Activated T-cell treated with anti-CD3 and anti-CD28 coated beads for 4 hours (primary cell): ENCODE measurements around the gene CFAP43.

Experiments
- DNase-seq: peaks from one replicate; pipeline ENCODE4 v3.0.0-alpha.2; 2020

The CFAP43 gene

DNA sequence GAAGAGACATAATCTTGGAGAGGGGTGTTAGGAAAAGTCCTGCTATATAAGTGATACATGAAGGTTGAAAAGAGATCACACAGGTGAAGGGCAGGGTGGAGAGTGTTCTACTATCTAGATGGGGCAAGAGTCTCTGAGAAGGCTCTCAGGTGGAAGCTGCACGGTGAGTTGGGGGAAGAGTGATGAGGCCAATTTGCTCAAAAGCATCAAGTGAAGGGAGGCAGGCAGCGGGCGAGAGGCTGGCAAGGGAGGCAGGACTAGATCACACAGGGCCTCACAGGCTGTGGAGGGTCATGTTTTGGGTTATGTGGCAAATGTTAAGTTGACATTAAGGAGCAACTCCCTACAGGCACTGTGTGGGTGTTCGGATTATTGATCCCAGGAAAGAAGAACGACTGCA, 143.9 kb downstream of the CFAP43 start:
- DNase-seq, result no peak

DNA sequence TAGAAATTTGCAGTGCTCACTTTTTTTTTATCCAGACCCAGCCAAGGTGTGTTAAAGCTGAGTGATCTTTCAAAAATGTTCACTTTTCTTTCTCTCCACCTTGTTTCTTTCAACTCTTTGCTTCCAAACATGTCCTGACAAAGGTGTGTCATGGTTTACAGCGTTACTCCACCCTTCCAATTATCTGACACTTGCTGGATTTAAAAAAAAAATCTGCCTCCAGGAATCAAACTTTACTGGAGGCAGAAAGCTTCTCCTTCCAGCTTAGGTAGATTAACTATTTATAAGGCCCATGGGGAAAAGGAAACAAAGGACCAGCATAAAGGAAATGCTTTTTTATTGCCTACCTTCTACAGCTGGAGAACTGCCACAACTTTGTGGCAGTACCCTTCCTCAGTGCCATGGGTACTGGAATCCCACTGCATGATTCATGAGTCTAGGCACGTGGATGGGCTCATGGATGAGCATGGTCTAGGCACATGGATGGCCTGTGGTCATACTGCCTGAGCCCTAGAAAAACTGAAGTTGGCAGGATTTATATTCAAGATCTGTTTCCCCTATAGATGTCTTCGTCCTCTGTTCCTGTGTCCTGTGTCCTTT, 146.3 kb downstream of the CFAP43 start, which contains the start of gene COL17A1:
COL17A1 (minus strand) TSS at position 80 of the 600 bp plus-strand sequence. CDS start 5,207 bp downstream, outside the sequence.
- no peak for DNase-seq

DNA sequence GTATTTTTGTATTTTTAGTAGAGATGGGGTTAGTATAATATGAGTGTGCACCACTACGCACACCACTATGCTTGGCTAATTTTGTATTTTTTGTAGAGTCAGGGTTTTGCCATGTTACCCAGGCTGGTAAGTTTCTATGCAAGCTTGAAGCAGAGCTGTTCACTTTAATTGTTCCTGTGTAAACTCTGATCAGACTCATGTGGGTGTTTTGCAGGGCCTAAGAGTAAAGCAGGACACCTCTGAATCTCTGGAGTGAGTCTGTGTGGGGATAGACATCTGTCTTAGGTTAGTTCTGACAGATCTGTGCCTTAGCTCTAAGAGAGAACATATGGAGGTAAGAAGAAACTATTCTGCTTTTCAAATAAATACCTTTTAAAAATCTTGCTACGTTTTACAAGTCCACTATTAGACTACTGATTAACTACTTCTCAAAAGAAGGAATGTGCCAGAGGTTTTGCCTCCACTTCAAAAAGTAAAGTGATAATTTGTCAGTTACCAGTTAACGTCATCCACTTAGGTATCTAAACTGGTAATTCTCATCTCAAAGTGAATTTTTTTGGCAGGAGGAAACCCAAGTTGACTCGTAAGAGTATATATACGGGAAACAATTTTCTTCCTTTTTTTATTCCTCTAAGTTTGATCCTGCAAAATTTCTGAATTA, 147.6 kb downstream of the CFAP43 start:
- DNase-seq, result no peak

DNA sequence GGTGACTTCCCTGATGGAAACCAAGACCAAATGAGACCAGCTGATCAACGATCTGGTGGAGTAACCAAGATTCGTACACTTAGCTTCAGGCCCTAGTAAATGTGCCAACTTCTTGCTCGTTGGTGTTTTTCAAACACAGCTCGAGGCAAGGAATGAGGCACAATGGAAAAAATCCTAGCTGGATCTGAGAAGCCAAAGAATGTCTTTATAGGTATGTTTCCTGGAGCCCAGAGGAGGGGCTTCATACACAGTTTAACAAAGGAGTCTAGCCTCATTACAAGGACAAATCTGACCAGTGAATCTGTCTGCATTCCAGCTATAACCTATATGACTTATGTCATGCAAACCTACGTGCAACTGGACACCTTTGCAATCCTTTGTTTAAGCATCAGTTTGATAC, 150.2 kb downstream of the CFAP43 start:
- DNase-seq, result no peak

DNA sequence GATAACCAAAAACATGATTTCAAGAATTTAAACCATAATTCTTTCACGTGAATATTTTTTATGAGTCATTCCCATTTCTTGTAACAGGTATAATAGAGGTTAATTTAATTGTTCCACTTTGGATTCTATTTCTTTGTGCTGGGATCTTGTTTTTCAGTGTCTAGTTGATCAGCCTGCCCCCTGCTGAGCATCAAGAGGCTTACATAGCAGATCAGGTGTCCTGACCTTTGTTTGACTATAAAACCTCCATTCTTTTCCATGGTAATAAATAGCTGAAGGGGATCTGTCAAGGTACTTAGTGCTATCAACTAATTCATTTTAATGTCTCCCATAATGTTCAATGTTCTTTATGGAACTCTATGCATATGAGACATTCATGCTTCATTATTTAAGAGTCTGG, 151.4 kb downstream of the CFAP43 start:
- no peak for DNase-seq
